Naive thymus-derived CD4-positive, alpha-beta T cell (primary cell): ENCODE data around the gene C1orf210. TPM values are rescaled to one million over a fixed set of nuclear protein-coding genes. Genes with fewer than 3 reads are reported as not detected.

Source experiments
- ATAC-seq: fragments of 150-1000 bp; cut with Tn5 transposase; 2 replicates; pipeline ENCODE4 v1.10.0; 2021; ENCODE audit warnings: mild to moderate bottlenecking, moderate library complexity
- CTCF ChIA-PET: fragments of 350-600 bp; sonication (Branson Sonifier 250); formaldehyde crosslinking; loops from one replicate; lab custom pipeline; 2021; ENCODE audit warnings: antibody characterized with exemption; lab: Charles Lee
- POLR2A ChIA-PET: fragments of 350-600 bp; sonication (Branson Sonifier 250); formaldehyde crosslinking; loops from one replicate; lab custom pipeline; 2021; ENCODE audit warnings: antibody characterized with exemption, inconsistent platforms; lab: Charles Lee
- DNase-seq, 9 donors: peaks; one replicate each; pipeline versions ENCODE4 v3.0.0 to v3.0.0-alpha.2; 2020 to 2022; ENCODE audit warnings: mixed read lengths in 1 of 9
- H3K27ac ChIP-seq: one replicate; pipeline ENCODE4 v1.7.0; 2013; ENCODE audit warnings: mild to moderate bottlenecking, low read depth, low read length, moderate library complexity
- H3K27me3 ChIP-seq, 2 donors: one replicate each; pipeline ENCODE4 v1.7.0; 2013; ENCODE audit warnings: low read length in 2 of 2, mild to moderate bottlenecking in 2 of 2, moderate library complexity in 2 of 2; ENCODE audit not compliant: control insufficient read depth in 2 of 2, insufficient read depth in 2 of 2
- H3K36me3 ChIP-seq, 3 experiments: 1 replicate in 2 of 3; 2 replicates in 1 of 3; pipeline ENCODE4 v1.7.0; 2013; ENCODE audit warnings: low read length in 3 of 3, mild to moderate bottlenecking in 3 of 3, moderate library complexity in 1 of 3; ENCODE audit not compliant: insufficient read depth in 3 of 3, control insufficient read depth in 2 of 3
- H3K4me1 ChIP-seq, 2 donors: one replicate each; pipeline ENCODE4 v1.7.0; 2013; ENCODE audit warnings: low read length in 2 of 2, mild to moderate bottlenecking in 2 of 2, moderate library complexity in 1 of 2; ENCODE audit not compliant: control insufficient read depth in 2 of 2, insufficient read depth in 2 of 2
- H3K4me3 ChIP-seq: 2 replicates; pipeline ENCODE4 v1.7.0; 2013; ENCODE audit warnings: mild to moderate bottlenecking, low read length
- H3K9me3 ChIP-seq, 3 experiments: 1 replicate in 2 of 3; 2 replicates in 1 of 3; pipeline ENCODE4 v1.7.0; 2013; ENCODE audit warnings: low read length in 3 of 3; ENCODE audit not compliant: control insufficient read depth in 2 of 3
- H3K27ac Mint-ChIP-seq, 9 donors: one replicate each; pipeline ENCODE4 v1.8.0; 2020 to 2022; ENCODE audit warnings: mixed read lengths in 9 of 9, mild to moderate bottlenecking in 8 of 9, moderate library complexity in 5 of 9, inconsistent platforms in 2 of 9
- H3K27me3 Mint-ChIP-seq, 5 donors: one replicate each; pipeline ENCODE4 v1.8.0; 2021 to 2022; ENCODE audit warnings: mixed read lengths in 5 of 5, mild to moderate bottlenecking in 1 of 5
- H3K36me3 Mint-ChIP-seq, 5 donors: one replicate each; pipeline ENCODE4 v1.8.0; 2020 to 2022; ENCODE audit warnings: mixed read lengths in 5 of 5, mild to moderate bottlenecking in 3 of 5, inconsistent platforms in 1 of 5
- H3K4me1 Mint-ChIP-seq, 7 donors: one replicate each; pipeline ENCODE4 v1.8.0; 2020 to 2022; ENCODE audit warnings: mixed read lengths in 7 of 7, mild to moderate bottlenecking in 3 of 7, inconsistent platforms in 1 of 7
- H3K4me3 Mint-ChIP-seq, 10 donors: one replicate each; pipeline ENCODE4 v1.8.0; 2020 to 2022; ENCODE audit warnings: mild to moderate bottlenecking in 10 of 10, mixed read lengths in 10 of 10, moderate library complexity in 6 of 10, inconsistent platforms in 2 of 10
- H3K9me3 Mint-ChIP-seq, 11 donors: one replicate each; pipeline ENCODE4 v1.8.0; 2020 to 2022; ENCODE audit warnings: mixed read lengths in 11 of 11, mild to moderate bottlenecking in 4 of 11, inconsistent platforms in 1 of 11, moderate library complexity in 1 of 11
- intact Hi-C, 2 donors: fragments of 100-400 bp; cut with micrococcal nuclease; formaldehyde crosslinking; loops; one replicate each; pipeline ENCODE4 v1.15.1; 2023
- polyA plus RNA-seq, 2 donors: library from polyadenylated mRNA; unstranded; fragments of 300-500 nt; fragmentation: Illumina TruSeq; gene quantifications; one replicate each; pipeline ENCODE4 v1.2.3, GENCODE V29; 2021
- total RNA-seq, 6 experiments: library from RNA in 5 of 6; stranded (reverse) in 5 of 6; gene quantifications; 1 replicate in 5 of 6; 2 replicates in 1 of 6; pipeline ENCODE4 v1.2.3 and lab custom pipeline; 2021 to 2026

The C1orf210 gene
- total and polyA plus RNA-seq, 7 experiments from 2014 or later, result not detected

- H3K36me3 Mint-ChIP-seq, result peaks cover 0 to 4% (median 0%) of the 10 kb centered on the region in 5 donors
- CTCF ChIA-PET, result no interaction called here
- H3K27ac Mint-ChIP-seq, result peak overlapping the region in 1 of 9 donors; percentile 17
- no peak for DNase-seq
- no peak overlapping the region for H3K27ac ChIP-seq
- peaks cover 0 to 16% (median 0%) of the 10 kb centered on the region in 5 donors for H3K27me3 Mint-ChIP-seq
- no peak for ATAC-seq
- H3K9me3 ChIP-seq, result no peaks in the 10 kb centered on the region
- no peak overlapping the region for H3K4me3 Mint-ChIP-seq
- intact Hi-C loops, result no loop called here
- POLR2A ChIA-PET, result no interaction called here
- H3K27me3 ChIP-seq, result no peaks in the 10 kb centered on the region
- H3K9me3 Mint-ChIP-seq, result peaks cover 0 to 6% (median 0%) of the 10 kb centered on the region in 11 donors
- H3K4me1 Mint-ChIP-seq, result peaks cover 0 to 12% (median 0%) of the 10 kb centered on the region in 7 donors
- no peaks in the 10 kb centered on the region for H3K36me3 ChIP-seq
- no peak overlapping the region for H3K4me3 ChIP-seq
- H3K4me1 ChIP-seq, result no peaks in the 10 kb centered on the region
These were observed 42.1 kb downstream of the C1orf210 start for GRCh38 chr1:43243299-43243698.

GRCh38 chr1:43241413-43241836, 44.0 kb downstream of the C1orf210 start:
- Histone ChIP-seq H3K9me3 (no peaks in the 10 kb centered on the region), H3K4me1 (no peaks in the 10 kb centered on the region), H3K4me3 (no peak overlapping the region), H3K27me3 (no peaks in the 10 kb centered on the region), H3K27ac (no peak overlapping the region), H3K36me3 (no peaks in the 10 kb centered on the region)
- POLR2A ChIA-PET, result no interaction called here
- Mint-ChIP-seq H3K4me3 (no peak overlapping the region), H3K27ac (no peak overlapping the region), H3K4me1 (peaks cover 0 to 14% (median 0%) of the 10 kb centered on the region in 7 donors), H3K36me3 (peaks cover 0 to 4% (median 0%) of the 10 kb centered on the region in 5 donors), H3K9me3 (peaks cover 0 to 4% (median 0%) of the 10 kb centered on the region in 11 donors), H3K27me3 (peaks cover 0 to 11% (median 0%) of the 10 kb centered on the region in 5 donors)
- intact Hi-C loops, result no loop called here
- ATAC-seq (no peak), DNase-seq (no peak)
- CTCF ChIA-PET, result no interaction called here

GRCh38 chr1:43239484-43239883, 45.9 kb downstream of the C1orf210 start:
- Mint-ChIP-seq H3K27me3 (peaks cover 0 to 5% (median 2%) of the 10 kb centered on the region in 5 donors), H3K27ac (peak overlapping the region in 1 of 9 donors; percentile 71), H3K4me1 (peaks cover 0 to 14% (median 0%) of the 10 kb centered on the region in 7 donors), H3K4me3 (no peak overlapping the region), H3K36me3 (peaks cover 0 to 4% (median 0%) of the 10 kb centered on the region in 5 donors), H3K9me3 (peaks cover 0 to 4% (median 0%) of the 10 kb centered on the region in 11 donors)
- no peaks in the 10 kb centered on the region for H3K27me3 ChIP-seq
- no peak overlapping the region for H3K27ac ChIP-seq
- peak; percentile 47 for ATAC-seq
- H3K9me3 ChIP-seq, result no peaks in the 10 kb centered on the region
- intact Hi-C loops, result no loop called here
- no peaks in the 10 kb centered on the region for H3K36me3 ChIP-seq
- no peaks in the 10 kb centered on the region for H3K4me1 ChIP-seq
- H3K4me3 ChIP-seq, result no peak overlapping the region
- no peak for DNase-seq
- ChIA-PET CTCF (no interaction called here), POLR2A (no interaction called here)

- intact Hi-C loops, result loop anchor here in 1 of 2 donors (1.0 kb wide), 2 partner anchors 119 to 175 kb away; partner anchors contain the start of gene CDC20
- Histone ChIP-seq H3K36me3 (no peaks in the 10 kb centered on the region), H3K4me1 (no peaks in the 10 kb centered on the region), H3K9me3 (no peaks in the 10 kb centered on the region), H3K27ac (no peak overlapping the region), H3K4me3 (no peak overlapping the region), H3K27me3 (no peaks in the 10 kb centered on the region)
- ChIA-PET POLR2A (no interaction called here), CTCF (interaction anchor here (2.2 kb wide), 1 partner anchor 176 kb away, joined by 8 read pairs; no protein-coding TSS in a partner anchor)
- Mint-ChIP-seq H3K9me3 (peaks cover 0 to 4% (median 0%) of the 10 kb centered on the region in 11 donors), H3K27me3 (peaks cover 0 to 5% (median 2%) of the 10 kb centered on the region in 5 donors), H3K27ac (peak overlapping the region in 4 of 9 donors; percentile 30 to 71 (median 48)), H3K4me3 (no peak overlapping the region), H3K36me3 (peaks cover 0 to 4% (median 0%) of the 10 kb centered on the region in 5 donors), H3K4me1 (peaks cover 0 to 14% (median 0%) of the 10 kb centered on the region in 7 donors)
- DNase-seq (no peak), ATAC-seq (no peak)
These were observed 46.4 kb downstream of the C1orf210 start for GRCh38 chr1:43238991-43239469.

GRCh38 chr1:43238085-43238484, 47.3 kb downstream of the C1orf210 start:
- Mint-ChIP-seq H3K27ac (peak overlapping the region in 1 of 9 donors; percentile 30), H3K9me3 (peaks cover 0 to 4% (median 0%) of the 10 kb centered on the region in 11 donors), H3K36me3 (peaks cover 0 to 4% (median 0%) of the 10 kb centered on the region in 5 donors), H3K27me3 (peaks cover 0 to 5% (median 5%) of the 10 kb centered on the region in 5 donors), H3K4me1 (peaks cover 0 to 14% (median 0%) of the 10 kb centered on the region in 7 donors), H3K4me3 (no peak overlapping the region)
- no peaks in the 10 kb centered on the region for H3K9me3 ChIP-seq
- DNase-seq, result peak in 4 of 9 donors; percentile 2 to 34 (median 18)
- H3K27me3 ChIP-seq, result no peaks in the 10 kb centered on the region
- CTCF ChIA-PET, result interaction anchor here (0.9 to 2.2 kb wide), 2 partner anchors 177 to 180 kb away, joined by 3 to 8 read pairs; no protein-coding TSS in a partner anchor
- POLR2A ChIA-PET, result no interaction called here
- no peaks in the 10 kb centered on the region for H3K4me1 ChIP-seq
- H3K4me3 ChIP-seq, result no peak overlapping the region
- ATAC-seq, result no peak
- H3K36me3 ChIP-seq, result no peaks in the 10 kb centered on the region
- intact Hi-C loops, result loop anchor here in 1 of 2 donors (1.0 kb wide), 2 partner anchors 120 to 176 kb away; partner anchors contain the start of gene CDC20
- H3K27ac ChIP-seq, result no peak overlapping the region

- Histone ChIP-seq H3K4me1 (no peaks in the 10 kb centered on the region), H3K27me3 (no peaks in the 10 kb centered on the region), H3K27ac (no peak overlapping the region), H3K4me3 (no peak overlapping the region), H3K9me3 (no peaks in the 10 kb centered on the region), H3K36me3 (no peaks in the 10 kb centered on the region)
- DNase-seq, result no peak
- POLR2A ChIA-PET, result interaction anchor here (0.5 kb wide), 1 partner anchor 108 kb away, joined by 4 read pairs; no protein-coding TSS in a partner anchor
- intact Hi-C loops, result no loop called here
- CTCF ChIA-PET, result interaction anchor here (2.2 kb wide), 1 partner anchor 178 kb away, joined by 8 read pairs; no protein-coding TSS in a partner anchor
- H3K27ac Mint-ChIP-seq, result no peak overlapping the region
- H3K36me3 Mint-ChIP-seq, result peaks cover 0 to 4% (median 0%) of the 10 kb centered on the region in 5 donors
- peaks cover 0 to 14% (median 0%) of the 10 kb centered on the region in 7 donors for H3K4me1 Mint-ChIP-seq
- H3K9me3 Mint-ChIP-seq, result peaks cover 0 to 4% (median 0%) of the 10 kb centered on the region in 11 donors
- H3K4me3 Mint-ChIP-seq, result no peak overlapping the region
- no peak for ATAC-seq
- peaks cover 0 to 5% (median 3%) of the 10 kb centered on the region in 5 donors for H3K27me3 Mint-ChIP-seq
These were observed 48.3 kb downstream of the C1orf210 start for GRCh38 chr1:43237121-43237520.
